Loucy (cell line): Measurements from ENCODE around the gene MYOZ3.

Experiments
- H2AFZ ChIP-seq: fragments of 200-600 bp; sonication (generic); 2 replicates; pipeline ENCODE4 v1.6.0; 2016; ENCODE audit warnings: antibody characterized with exemption, mild to moderate bottlenecking, low read length, moderate library complexity
- H3F3A ChIP-seq: fragments of 200-600 bp; 2 replicates; pipeline ENCODE4 v1.6.0; 2016; ENCODE audit warnings: antibody characterized with exemption, low read depth, mild to moderate bottlenecking
- H3K27me3 ChIP-seq: fragments of 200-600 bp; sonication (generic); 2 replicates; pipeline ENCODE4 v1.6.1; 2014; ENCODE audit warnings: low read length, mild to moderate bottlenecking; ENCODE audit not compliant: insufficient read depth, poor library complexity, severe bottlenecking
- H3K36me3 ChIP-seq: fragments of 200-600 bp; sonication (generic); 2 replicates; pipeline ENCODE4 v1.6.1; 2016; ENCODE audit warnings: low read length; ENCODE audit not compliant: insufficient read depth
- H3K4me1 ChIP-seq: fragments of 200-600 bp; sonication (generic); 2 replicates; pipeline ENCODE4 v1.5.1; 2014; ENCODE audit warnings: low read length, mild to moderate bottlenecking; ENCODE audit not compliant: insufficient read depth, poor library complexity, severe bottlenecking
- H3K4me2 ChIP-seq: fragments of 200-600 bp; sonication (generic); 2 replicates; pipeline ENCODE4 v1.6.0; 2014; ENCODE audit warnings: antibody characterized with exemption, low read length, low read depth, mild to moderate bottlenecking; ENCODE audit not compliant: poor library complexity, severe bottlenecking
- H3K4me3 ChIP-seq: fragments of 200-600 bp; sonication (generic); 2 replicates; pipeline ENCODE4 v1.5.1; 2014; ENCODE audit warnings: low read length, mild to moderate bottlenecking, mixed read lengths; ENCODE audit not compliant: poor library complexity, severe bottlenecking
- H3K79me2 ChIP-seq: fragments of 200-600 bp; sonication (generic); 2 replicates; pipeline ENCODE4 v1.6.1; 2014; ENCODE audit warnings: low read length; ENCODE audit not compliant: insufficient read depth
- H3K9ac ChIP-seq: fragments of 200-600 bp; sonication (generic); 2 replicates; pipeline ENCODE4 v1.6.0; 2014; ENCODE audit warnings: mild to moderate bottlenecking, low read depth, low read length, moderate library complexity; ENCODE audit not compliant: poor library complexity, severe bottlenecking
- H3K9me2 ChIP-seq: fragments of 200-600 bp; sonication (generic); replicated peaks from 2 replicates; pipeline ENCODE4 v1.6.1; 2016; ENCODE audit warnings: low read depth, low read length, mixed read lengths
- H3K9me3 ChIP-seq: fragments of 200-600 bp; sonication (generic); 2 replicates; pipeline ENCODE4 v1.6.1; 2014; ENCODE audit warnings: mild to moderate bottlenecking, antibody characterized with exemption, low read length, low read depth; ENCODE audit not compliant: insufficient read depth
- H4K20me1 ChIP-seq: fragments of 200-600 bp; sonication (generic); 2 replicates; pipeline ENCODE4 v1.6.0; 2014; ENCODE audit warnings: antibody characterized with exemption, low read length, mild to moderate bottlenecking; ENCODE audit not compliant: insufficient read depth, poor library complexity, severe bottlenecking
- CTCF ChIP-seq: fragments of 200-600 bp; sonication (generic); conservative IDR thresholded peaks from 2 replicates; pipeline ENCODE4 v1.5.1; 2014; ENCODE audit warnings: mild to moderate bottlenecking, antibody characterized with exemption, low read length
- EZH2phosphoT487 ChIP-seq: fragments of 200-600 bp; IDR thresholded peaks from 2 replicates; pipeline ENCODE4 v1.6.1; 2018; ENCODE audit warnings: antibody characterized with exemption, mild to moderate bottlenecking, moderate library complexity, borderline replicate concordance

MYOZ3 gene

DNA sequence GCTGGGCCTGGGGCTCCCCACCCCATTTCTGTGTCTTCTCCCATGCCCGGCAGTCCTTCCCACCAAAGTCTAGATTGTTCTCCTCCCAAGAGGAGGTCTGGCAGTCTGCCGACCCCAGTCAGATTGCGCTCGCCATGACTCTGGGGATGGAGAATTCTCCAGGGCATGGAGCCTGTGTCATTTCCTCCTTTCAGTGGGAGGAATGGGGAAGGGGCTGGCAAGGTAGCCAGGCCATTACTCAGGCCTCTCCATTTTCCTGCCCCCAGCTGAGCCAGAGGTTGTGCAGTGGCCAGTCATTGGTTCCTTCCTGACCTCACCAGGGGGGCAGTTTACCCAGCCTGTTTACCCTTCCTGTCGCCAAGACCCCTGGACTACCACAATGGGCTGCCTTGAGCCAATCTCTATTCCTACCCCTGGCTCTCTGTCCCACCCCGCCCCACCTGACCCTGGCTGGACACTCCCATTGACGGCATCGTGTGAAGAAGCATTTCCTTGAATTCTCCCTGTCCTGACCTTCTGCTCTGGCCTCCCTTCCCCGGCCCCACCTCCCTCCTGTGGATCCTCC, 20.0 kb upstream of the MYOZ3 start:
- Histone ChIP-seq H2AFZ (no peak overlapping the region), H3K9me2 (no peaks in the 10 kb centered on the region), H3K27me3 (no peaks in the 10 kb centered on the region), H3K9me3 (no peaks in the 10 kb centered on the region), H3K9ac (no peak overlapping the region), H3K4me3 (no peak overlapping the region), H3K79me2 (no peaks in the 10 kb centered on the region), H3F3A (no peaks in the 10 kb centered on the region), H4K20me1 (no peaks in the 10 kb centered on the region), H3K36me3 (no peaks in the 10 kb centered on the region), H3K4me1 (no peaks in the 10 kb centered on the region), H3K4me2 (no peak overlapping the region)
- TF ChIP-seq CTCF, result no peak
- TF ChIP-seq EZH2phosphoT487, result no peak

DNA sequence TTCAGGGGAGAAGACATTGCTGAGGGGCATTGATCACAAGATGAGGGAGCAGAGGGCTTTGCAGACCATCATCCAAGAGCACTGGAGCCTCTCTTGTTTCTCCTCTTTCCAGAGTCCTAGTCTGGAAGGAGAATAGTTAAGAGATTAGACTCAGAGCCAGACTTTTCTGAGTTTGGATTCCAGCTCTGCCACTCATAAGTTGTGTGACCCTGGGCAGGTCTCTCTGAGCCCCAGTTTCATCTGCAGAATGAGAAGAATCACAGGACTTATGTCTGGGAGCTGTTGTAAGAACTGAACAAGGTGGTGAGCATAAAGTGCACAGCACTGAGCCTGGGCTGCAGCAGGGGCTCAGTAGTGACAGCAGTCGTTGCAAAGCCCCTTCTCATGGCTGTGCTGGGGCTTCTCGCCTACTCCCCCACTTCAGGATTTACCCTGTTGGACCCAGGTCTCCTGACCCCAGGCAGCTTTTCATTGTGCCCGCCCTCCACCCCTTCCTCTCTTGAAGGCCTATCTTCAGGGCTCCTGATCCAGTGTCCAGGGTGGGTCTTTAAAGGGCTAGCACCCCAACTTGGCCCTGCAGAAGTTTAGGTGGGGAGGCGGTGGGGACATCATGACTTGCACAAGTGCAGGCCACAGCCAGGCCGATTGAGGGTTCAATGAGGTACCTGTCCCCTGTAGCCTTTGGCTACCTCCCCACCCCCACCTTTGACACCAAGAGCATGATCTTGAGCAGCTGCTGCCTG, 19.1 kb upstream of the MYOZ3 start:
- Histone ChIP-seq H4K20me1 (no peaks in the 10 kb centered on the region), H3K4me2 (no peak overlapping the region), H3K36me3 (no peaks in the 10 kb centered on the region), H3K9me2 (no peaks in the 10 kb centered on the region), H3K4me3 (no peak overlapping the region), H3F3A (no peaks in the 10 kb centered on the region), H3K27me3 (no peaks in the 10 kb centered on the region), H3K9ac (no peak overlapping the region), H3K9me3 (no peaks in the 10 kb centered on the region), H2AFZ (no peak overlapping the region), H3K79me2 (no peaks in the 10 kb centered on the region), H3K4me1 (no peaks in the 10 kb centered on the region)
- no peak for TF ChIP-seq EZH2phosphoT487
- TF ChIP-seq CTCF, result no peak

GRCh38 chr5:150642567-150642927, 18.5 kb upstream of the MYOZ3 start:
- no peak for TF ChIP-seq CTCF
- no peak for TF ChIP-seq EZH2phosphoT487
- no peaks in the 10 kb centered on the region for H3K4me1 ChIP-seq
- no peaks in the 10 kb centered on the region for H3K9me3 ChIP-seq
- no peaks in the 10 kb centered on the region for H3F3A ChIP-seq
- no peaks in the 10 kb centered on the region for H3K79me2 ChIP-seq
- H4K20me1 ChIP-seq, result no peaks in the 10 kb centered on the region
- H2AFZ ChIP-seq, result no peak overlapping the region
- H3K9me2 ChIP-seq, result no peaks in the 10 kb centered on the region
- H3K27me3 ChIP-seq, result no peaks in the 10 kb centered on the region
- no peak overlapping the region for H3K4me2 ChIP-seq
- no peak overlapping the region for H3K9ac ChIP-seq
- H3K36me3 ChIP-seq, result no peaks in the 10 kb centered on the region
- no peak overlapping the region for H3K4me3 ChIP-seq
